K562 treated with DMSO at 1 percent for 4 hours (cell line): Measurements from ENCODE around the gene C2orf69. TPM values are rescaled to one million over a fixed set of nuclear protein-coding genes. Genes with fewer than 3 reads are reported as not detected.

Experiments used
- total RNA-seq: library from RNA; unstranded; fragments of 300-600 nt; gene quantifications from 2 replicates; pipeline ENCODE4 v1.2.3, GENCODE V29; 2022; ENCODE audit not compliant: insufficient read depth

The C2orf69 gene
- total RNA-seq, result 4.5 and 4.9 TPM in 2 replicates

GRCh38 chr2:199911052-199911876 lies at the start of gene C2orf69:
Gene C2orf69 (plus strand): TSS chr2:199911293. CDS start chr2:199911439, 146 bp downstream.

DNA sequence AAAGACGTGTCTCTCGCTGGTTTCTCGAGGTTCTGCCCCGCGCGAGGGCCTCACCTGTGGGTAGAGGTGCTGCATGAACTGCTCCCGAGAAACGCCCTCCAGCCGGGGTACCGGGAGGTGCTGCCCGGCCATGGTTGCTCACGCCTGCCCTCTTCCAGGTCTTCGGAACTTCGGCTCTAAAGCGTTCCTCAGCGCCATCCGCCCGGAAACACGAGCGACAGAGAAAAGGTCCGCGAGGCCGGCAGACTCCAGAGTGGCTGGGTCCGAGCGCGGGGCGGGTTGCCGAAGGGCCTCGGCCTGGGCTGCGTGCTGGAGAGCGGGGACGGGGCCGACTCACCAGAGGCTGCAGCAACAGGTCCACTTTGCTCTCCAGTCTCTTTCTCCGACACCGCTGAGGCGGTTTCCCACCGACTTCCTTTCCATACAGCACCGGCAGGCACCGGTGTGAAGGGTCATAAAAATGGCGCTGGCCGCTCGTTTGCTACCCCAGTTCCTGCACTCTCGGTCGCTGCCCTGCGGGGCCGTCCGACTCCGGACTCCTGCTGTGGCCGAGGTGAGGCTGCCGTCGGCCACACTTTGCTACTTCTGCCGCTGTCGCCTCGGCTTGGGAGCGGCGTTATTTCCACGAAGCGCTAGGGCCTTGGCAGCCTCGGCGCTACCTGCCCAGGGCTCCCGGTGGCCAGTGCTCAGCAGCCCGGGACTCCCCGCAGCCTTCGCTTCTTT lies 44.4 kb downstream of the C2orf69 start, which contains the start of the genes MAIP1 and TYW5:
Gene MAIP1 (plus strand): TSS at position 244 of the 723 bp plus-strand sequence. CDS start 217 bp downstream, at position 461.
Gene TYW5 (minus strand): TSS at position 153 of the 723 bp plus-strand sequence. CDS start 21 bp downstream, at position 132.

Other genes with a start within 250 kb of the C2orf69 start
- not detected in 2 replicates for gene FTCDNL1, start 60.1 kb upstream of the C2orf69 start, total RNA-seq
- 1.6 and 4.3 TPM in 2 replicates for gene TYW5, start 44.2 kb downstream of the C2orf69 start, total RNA-seq
- gene MAIP1, start 44.3 kb downstream of the C2orf69 start, total RNA-seq, result 10.3 and 15.1 TPM in 2 replicates